Loucy (cell line): ENCODE data around the gene ADAMTS12.

Source experiments
- H2AFZ ChIP-seq: fragments of 200-600 bp; sonication (generic); 2 replicates; pipeline ENCODE4 v1.6.0; 2016; ENCODE audit warnings: antibody characterized with exemption, mild to moderate bottlenecking, low read length, moderate library complexity
- H3F3A ChIP-seq: fragments of 200-600 bp; 2 replicates; pipeline ENCODE4 v1.6.0; 2016; ENCODE audit warnings: antibody characterized with exemption, low read depth, mild to moderate bottlenecking
- H3K27me3 ChIP-seq: fragments of 200-600 bp; sonication (generic); 2 replicates; pipeline ENCODE4 v1.6.1; 2014; ENCODE audit warnings: low read length, mild to moderate bottlenecking; ENCODE audit not compliant: insufficient read depth, poor library complexity, severe bottlenecking
- H3K36me3 ChIP-seq: fragments of 200-600 bp; sonication (generic); 2 replicates; pipeline ENCODE4 v1.6.1; 2016; ENCODE audit warnings: low read length; ENCODE audit not compliant: insufficient read depth
- H3K4me1 ChIP-seq: fragments of 200-600 bp; sonication (generic); 2 replicates; pipeline ENCODE4 v1.5.1; 2014; ENCODE audit warnings: low read length, mild to moderate bottlenecking; ENCODE audit not compliant: insufficient read depth, poor library complexity, severe bottlenecking
- H3K4me2 ChIP-seq: fragments of 200-600 bp; sonication (generic); 2 replicates; pipeline ENCODE4 v1.6.0; 2014; ENCODE audit warnings: antibody characterized with exemption, low read length, low read depth, mild to moderate bottlenecking; ENCODE audit not compliant: poor library complexity, severe bottlenecking
- H3K4me3 ChIP-seq: fragments of 200-600 bp; sonication (generic); 2 replicates; pipeline ENCODE4 v1.5.1; 2014; ENCODE audit warnings: low read length, mild to moderate bottlenecking, mixed read lengths; ENCODE audit not compliant: poor library complexity, severe bottlenecking
- H3K79me2 ChIP-seq: fragments of 200-600 bp; sonication (generic); 2 replicates; pipeline ENCODE4 v1.6.1; 2014; ENCODE audit warnings: low read length; ENCODE audit not compliant: insufficient read depth
- H3K9ac ChIP-seq: fragments of 200-600 bp; sonication (generic); 2 replicates; pipeline ENCODE4 v1.6.0; 2014; ENCODE audit warnings: mild to moderate bottlenecking, low read depth, low read length, moderate library complexity; ENCODE audit not compliant: poor library complexity, severe bottlenecking
- H3K9me2 ChIP-seq: fragments of 200-600 bp; sonication (generic); replicated peaks from 2 replicates; pipeline ENCODE4 v1.6.1; 2016; ENCODE audit warnings: low read depth, low read length, mixed read lengths
- H3K9me3 ChIP-seq: fragments of 200-600 bp; sonication (generic); 2 replicates; pipeline ENCODE4 v1.6.1; 2014; ENCODE audit warnings: mild to moderate bottlenecking, antibody characterized with exemption, low read length, low read depth; ENCODE audit not compliant: insufficient read depth
- H4K20me1 ChIP-seq: fragments of 200-600 bp; sonication (generic); 2 replicates; pipeline ENCODE4 v1.6.0; 2014; ENCODE audit warnings: antibody characterized with exemption, low read length, mild to moderate bottlenecking; ENCODE audit not compliant: insufficient read depth, poor library complexity, severe bottlenecking
- CTCF ChIP-seq: fragments of 200-600 bp; sonication (generic); conservative IDR thresholded peaks from 2 replicates; pipeline ENCODE4 v1.5.1; 2014; ENCODE audit warnings: mild to moderate bottlenecking, antibody characterized with exemption, low read length
- EZH2phosphoT487 ChIP-seq: fragments of 200-600 bp; IDR thresholded peaks from 2 replicates; pipeline ENCODE4 v1.6.1; 2018; ENCODE audit warnings: antibody characterized with exemption, mild to moderate bottlenecking, moderate library complexity, borderline replicate concordance

ADAMTS12 gene

GRCh38 chr5:33612386-33612785, 279.4 kb downstream of the ADAMTS12 start:
- H3F3A ChIP-seq = no peaks in the 10 kb centered on the region
- no peaks in the 10 kb centered on the region for H3K27me3 ChIP-seq
- H3K9me2 ChIP-seq = no peaks in the 10 kb centered on the region
- H3K4me2 ChIP-seq = no peak overlapping the region
- H3K4me3 ChIP-seq = no peak overlapping the region
- no peak overlapping the region for H3K9ac ChIP-seq
- H3K4me1 ChIP-seq = no peaks in the 10 kb centered on the region
- no peak overlapping the region for H2AFZ ChIP-seq
- H3K79me2 ChIP-seq = no peaks in the 10 kb centered on the region
- no peaks in the 10 kb centered on the region for H3K36me3 ChIP-seq
- no peaks in the 10 kb centered on the region for H3K9me3 ChIP-seq
- TF ChIP-seq EZH2phosphoT487 (no peak), CTCF (no peak)
- H4K20me1 ChIP-seq = no peaks in the 10 kb centered on the region

GRCh38 chr5:33611877-33612276, 279.9 kb downstream of the ADAMTS12 start:
- H3K9me3 ChIP-seq = no peaks in the 10 kb centered on the region
- TF ChIP-seq EZH2phosphoT487 (no peak), CTCF (no peak)
- no peaks in the 10 kb centered on the region for H3K79me2 ChIP-seq
- H3K4me2 ChIP-seq = no peak overlapping the region
- no peaks in the 10 kb centered on the region for H4K20me1 ChIP-seq
- H2AFZ ChIP-seq = no peak overlapping the region
- H3K27me3 ChIP-seq = no peaks in the 10 kb centered on the region
- no peak overlapping the region for H3K4me3 ChIP-seq
- H3K9ac ChIP-seq = no peak overlapping the region
- H3K4me1 ChIP-seq = no peaks in the 10 kb centered on the region
- H3K36me3 ChIP-seq = no peaks in the 10 kb centered on the region
- H3K9me2 ChIP-seq = no peaks in the 10 kb centered on the region
- no peaks in the 10 kb centered on the region for H3F3A ChIP-seq

- Histone ChIP-seq H3K4me3 (no peak overlapping the region), H4K20me1 (no peaks in the 10 kb centered on the region), H3K36me3 (no peaks in the 10 kb centered on the region), H3K27me3 (no peaks in the 10 kb centered on the region), H3K9me3 (no peaks in the 10 kb centered on the region), H3K9ac (no peak overlapping the region), H3K4me1 (no peaks in the 10 kb centered on the region), H3K9me2 (no peaks in the 10 kb centered on the region), H3F3A (no peaks in the 10 kb centered on the region), H3K4me2 (no peak overlapping the region), H3K79me2 (no peaks in the 10 kb centered on the region), H2AFZ (no peak overlapping the region)
- no peak for TF ChIP-seq EZH2phosphoT487
Measured at GRCh38 chr5:33608344-33609041, 283.3 kb downstream of the ADAMTS12 start.

GRCh38 chr5:33604503-33604902, 287.3 kb downstream of the ADAMTS12 start:
- Histone ChIP-seq H3K4me2 (no peak overlapping the region), H3K9me3 (no peaks in the 10 kb centered on the region), H4K20me1 (no peaks in the 10 kb centered on the region), H3K79me2 (no peaks in the 10 kb centered on the region), H3K9me2 (no peaks in the 10 kb centered on the region), H3K4me1 (no peaks in the 10 kb centered on the region), H3K9ac (no peak overlapping the region), H3F3A (no peaks in the 10 kb centered on the region), H3K4me3 (no peak overlapping the region), H3K27me3 (no peaks in the 10 kb centered on the region), H2AFZ (no peak overlapping the region), H3K36me3 (no peaks in the 10 kb centered on the region)
- TF ChIP-seq EZH2phosphoT487 (no peak), CTCF (no peak)
